Activated B cell treated with CpG ODN at 0.5 μM for 24 hours (primary cell): ENCODE measurements around the gene UBR4. TPM values are rescaled to one million over a fixed set of nuclear protein-coding genes. Genes with fewer than 3 reads are reported as not detected.

Experiments used
- ATAC-seq: fragments of 200-7000 bp; cut with Tn5 transposase; one replicate; pipeline ENCODE4 v1.10.0; 2021; ENCODE audit warnings: low read depth, mild to moderate bottlenecking, moderate library complexity
- CTCF ChIA-PET: fragments of 350-600 bp; sonication (Branson Sonifier 250); formaldehyde crosslinking; loops from one replicate; lab custom pipeline; 2021; ENCODE audit warnings: antibody characterized with exemption; lab: Charles Lee
- POLR2A ChIA-PET: fragments of 350-600 bp; sonication (Branson Sonifier 250); formaldehyde crosslinking; loops from one replicate; lab custom pipeline; 2021; ENCODE audit warnings: antibody characterized with exemption; lab: Charles Lee
- DNase-seq: peaks from one replicate; pipeline ENCODE4 v3.0.0; 2022
- H3K27ac Mint-ChIP-seq: one replicate; pipeline ENCODE4 v1.8.0; 2020; ENCODE audit warnings: mixed read lengths
- H3K27me3 Mint-ChIP-seq: one replicate; pipeline ENCODE4 v1.8.0; 2021; ENCODE audit warnings: mixed read lengths
- H3K36me3 Mint-ChIP-seq: one replicate; pipeline ENCODE4 v1.8.0; 2021; ENCODE audit warnings: low read depth, mixed read lengths
- H3K4me1 Mint-ChIP-seq: one replicate; pipeline ENCODE4 v1.8.0; 2021; ENCODE audit warnings: mixed read lengths
- H3K4me3 Mint-ChIP-seq: one replicate; pipeline ENCODE4 v1.8.0; 2020; ENCODE audit warnings: mild to moderate bottlenecking, mixed read lengths
- H3K9me3 Mint-ChIP-seq: one replicate; pipeline ENCODE4 v1.8.0; 2020; ENCODE audit warnings: mixed read lengths
- CTCF ChIP-seq: fragments of 200-600 bp; IDR thresholded peaks from one replicate; pipeline ENCODE4 v1.8.0; 2022; ENCODE audit warnings: antibody characterized with exemption, mild to moderate bottlenecking
- intact Hi-C: fragments of 100-400 bp; cut with micrococcal nuclease; formaldehyde crosslinking; loops from one replicate; pipeline ENCODE4 v1.15.1; 2024
- total RNA-seq: library from RNA; stranded (reverse); gene quantifications from 2 replicates; pipeline ENCODE4 v1.2.3, GENCODE V29; 2022

The UBR4 gene
- total RNA-seq, 1 donor from 2014 or later, result 262 TPM

GRCh38 chr1:19120070-19120469 is 90.0 kb downstream of the UBR4 start:
- DNase-seq, result no peak
- TF ChIP-seq CTCF, result no peak
- ATAC-seq, result no peak
- no peak overlapping the region for H3K4me3 Mint-ChIP-seq
- peaks cover 8% of the 10 kb centered on the region for H3K4me1 Mint-ChIP-seq
- intact Hi-C loops, result no loop called here
- peaks cover 97% of the 10 kb centered on the region for H3K36me3 Mint-ChIP-seq
- H3K27ac Mint-ChIP-seq, result no peak overlapping the region
- CTCF ChIA-PET, result no interaction called here
- POLR2A ChIA-PET, result no interaction called here
- no peaks in the 10 kb centered on the region for H3K27me3 Mint-ChIP-seq
- no peaks in the 10 kb centered on the region for H3K9me3 Mint-ChIP-seq

- Mint-ChIP-seq H3K4me3 (no peak overlapping the region), H3K9me3 (no peaks in the 10 kb centered on the region), H3K27me3 (no peaks in the 10 kb centered on the region), H3K27ac (no peak overlapping the region), H3K36me3 (peaks cover 97% of the 10 kb centered on the region), H3K4me1 (no peaks in the 10 kb centered on the region)
- TF ChIP-seq CTCF, result no peak
- ChIA-PET CTCF (interaction anchor here (1.0 to 3.0 kb wide), 2 partner anchors 13 to 207 kb away, joined by 3 to 12 read pairs; no protein-coding TSS in a partner anchor), POLR2A (no interaction called here)
- DNase-seq (no peak), ATAC-seq (no peak)
- intact Hi-C loops, result no loop called here
Observed at GRCh38 chr1:19115082-19115808, 94.8 kb downstream of the UBR4 start.

GRCh38 chr1:19113697-19114092 is 96.4 kb downstream of the UBR4 start:
- ATAC-seq (no peak), DNase-seq (no peak)
- POLR2A ChIA-PET, result no interaction called here
- CTCF ChIA-PET, result interaction anchor here (0.8 to 2.2 kb wide), 7 partner anchors 12 to 229 kb away, joined by 3 to 11 read pairs (median 4); no protein-coding TSS in a partner anchor
- peaks cover 97% of the 10 kb centered on the region for H3K36me3 Mint-ChIP-seq
- H3K4me1 Mint-ChIP-seq, result no peaks in the 10 kb centered on the region
- no peaks in the 10 kb centered on the region for H3K9me3 Mint-ChIP-seq
- intact Hi-C loops, result loop anchor here (1.0 kb wide), 2 partner anchors 206 to 229 kb away; no protein-coding TSS in a partner anchor
- H3K27me3 Mint-ChIP-seq, result no peaks in the 10 kb centered on the region
- H3K4me3 Mint-ChIP-seq, result no peak overlapping the region
- H3K27ac Mint-ChIP-seq, result no peak overlapping the region
- TF ChIP-seq CTCF, result no peak

- Mint-ChIP-seq H3K4me1 (no peaks in the 10 kb centered on the region), H3K4me3 (no peak overlapping the region)
- POLR2A ChIA-PET, result no interaction called here
Observed at GRCh38 chr1:19112891-19113696, 97.0 kb downstream of the UBR4 start.

More at GRCh38 chr1:19112891-19113696, 97.0 kb downstream of the UBR4 start:
- no peak for TF ChIP-seq CTCF
- intact Hi-C loops, result loop anchor here (1.0 kb wide), 2 partner anchors 206 to 229 kb away; no protein-coding TSS in a partner anchor
- ATAC-seq (no peak), DNase-seq (no peak)
- CTCF ChIA-PET, result interaction anchor here (0.8 to 2.2 kb wide), 7 partner anchors 11 to 229 kb away, joined by 3 to 11 read pairs (median 4); no protein-coding TSS in a partner anchor
- H3K9me3 Mint-ChIP-seq, result no peaks in the 10 kb centered on the region
- no peak overlapping the region for H3K27ac Mint-ChIP-seq
- H3K36me3 Mint-ChIP-seq, result peaks cover 98% of the 10 kb centered on the region
- no peaks in the 10 kb centered on the region for H3K27me3 Mint-ChIP-seq
